ENCODE results near the gene ST6GALNAC5. TPM values are rescaled to one million over a fixed set of nuclear protein-coding genes. Genes with fewer than 3 reads are reported as not detected.

ST6GALNAC5 gene
- total RNA-seq, 1 donor from 2014 or later, result not detected

- DNase-seq (ENCODE audit: low spot score), result no peak
- H3K9me3 Mint-ChIP-seq, result peaks cover 4% of the 10 kb centered on the region
- H3K27me3 Mint-ChIP-seq (ENCODE audit: low read depth), result no peaks in the 10 kb centered on the region
- H3K4me3 Mint-ChIP-seq (ENCODE audit: low read depth), result peak overlapping the region; percentile 14
- intact Hi-C loops (cut with micrococcal nuclease), result no loop called here
- no peaks in the 10 kb centered on the region for H3K36me3 Mint-ChIP-seq (ENCODE audit: low read depth)
- no peak overlapping the region for H3K27ac Mint-ChIP-seq
- H3K4me1 Mint-ChIP-seq (ENCODE audit: low read depth), result peaks cover 4% of the 10 kb centered on the region
Measured at GRCh38 chr1:76843821-76844464, 23.3 kb upstream of the ST6GALNAC5 start.

- Mint-ChIP-seq H3K9me3 (no peaks in the 10 kb centered on the region), H3K4me1 (ENCODE audit: low read depth) (no peaks in the 10 kb centered on the region), H3K27me3 (ENCODE audit: low read depth) (no peaks in the 10 kb centered on the region), H3K4me3 (ENCODE audit: low read depth) (no peak overlapping the region), H3K27ac (no peak overlapping the region), H3K36me3 (ENCODE audit: low read depth) (no peaks in the 10 kb centered on the region)
- DNase-seq (ENCODE audit: low spot score), result no peak
- intact Hi-C loops (cut with micrococcal nuclease), result no loop called here
Measured at GRCh38 chr1:76854255-76854654, 13.0 kb upstream of the ST6GALNAC5 start.

GRCh38 chr1:76856104-76856503 lies 11.2 kb upstream of the ST6GALNAC5 start:
- Mint-ChIP-seq H3K4me1 (ENCODE audit: low read depth) (no peaks in the 10 kb centered on the region), H3K4me3 (ENCODE audit: low read depth) (no peak overlapping the region), H3K27me3 (ENCODE audit: low read depth) (no peaks in the 10 kb centered on the region), H3K36me3 (ENCODE audit: low read depth) (no peaks in the 10 kb centered on the region), H3K27ac (no peak overlapping the region), H3K9me3 (no peaks in the 10 kb centered on the region)
- intact Hi-C loops (cut with micrococcal nuclease), result no loop called here
- DNase-seq (ENCODE audit: low spot score), result no peak

- no peaks in the 10 kb centered on the region for H3K9me3 Mint-ChIP-seq
- H3K4me1 Mint-ChIP-seq (ENCODE audit: low read depth), result no peaks in the 10 kb centered on the region
- intact Hi-C loops (cut with micrococcal nuclease), result no loop called here
- no peak for DNase-seq (ENCODE audit: low spot score)
- H3K27me3 Mint-ChIP-seq (ENCODE audit: low read depth), result no peaks in the 10 kb centered on the region
- H3K4me3 Mint-ChIP-seq (ENCODE audit: low read depth), result no peak overlapping the region
- no peak overlapping the region for H3K27ac Mint-ChIP-seq
- no peaks in the 10 kb centered on the region for H3K36me3 Mint-ChIP-seq (ENCODE audit: low read depth)
Measured at GRCh38 chr1:76857138-76857537, 10.1 kb upstream of the ST6GALNAC5 start.

- no peak for DNase-seq (ENCODE audit: low spot score)
- peaks cover 5% of the 10 kb centered on the region for H3K27me3 Mint-ChIP-seq (ENCODE audit: low read depth)
- H3K4me1 Mint-ChIP-seq (ENCODE audit: low read depth), result no peaks in the 10 kb centered on the region
- H3K27ac Mint-ChIP-seq, result no peak overlapping the region
- no peaks in the 10 kb centered on the region for H3K36me3 Mint-ChIP-seq (ENCODE audit: low read depth)
- intact Hi-C loops (cut with micrococcal nuclease), result no loop called here
- H3K9me3 Mint-ChIP-seq, result no peaks in the 10 kb centered on the region
- H3K4me3 Mint-ChIP-seq (ENCODE audit: low read depth), result no peak overlapping the region
Measured at GRCh38 chr1:76857973-76858372, 9.3 kb upstream of the ST6GALNAC5 start.

GRCh38 chr1:76861149-76861548 lies 6.1 kb upstream of the ST6GALNAC5 start:
- Mint-ChIP-seq H3K9me3 (no peaks in the 10 kb centered on the region), H3K27me3 (ENCODE audit: low read depth) (peaks cover 20% of the 10 kb centered on the region), H3K36me3 (ENCODE audit: low read depth) (no peaks in the 10 kb centered on the region), H3K27ac (no peak overlapping the region), H3K4me1 (ENCODE audit: low read depth) (no peaks in the 10 kb centered on the region), H3K4me3 (ENCODE audit: low read depth) (no peak overlapping the region)
- intact Hi-C loops (cut with micrococcal nuclease), result loop anchor here (10.0 kb wide), 2 partner anchors 706 to 1726 kb away; partner anchors contain the start of gene LHX8
- no peak for DNase-seq (ENCODE audit: low spot score)

GRCh38 chr1:76862447-76862846 lies 4.8 kb upstream of the ST6GALNAC5 start:
- no peak for DNase-seq (ENCODE audit: low spot score)
- H3K27ac Mint-ChIP-seq, result no peak overlapping the region
- no peaks in the 10 kb centered on the region for H3K36me3 Mint-ChIP-seq (ENCODE audit: low read depth)
- H3K9me3 Mint-ChIP-seq, result no peaks in the 10 kb centered on the region
- H3K4me1 Mint-ChIP-seq (ENCODE audit: low read depth), result no peaks in the 10 kb centered on the region
- no peak overlapping the region for H3K4me3 Mint-ChIP-seq (ENCODE audit: low read depth)
- H3K27me3 Mint-ChIP-seq (ENCODE audit: low read depth), result peaks cover 27% of the 10 kb centered on the region
- intact Hi-C loops (cut with micrococcal nuclease), result loop anchor here (10.0 kb wide), 2 partner anchors 708 to 1728 kb away; partner anchors contain the start of gene LHX8

- DNase-seq (ENCODE audit: low spot score), result no peak
- H3K27me3 Mint-ChIP-seq (ENCODE audit: low read depth), result peaks cover 41% of the 10 kb centered on the region
- no peak overlapping the region for H3K27ac Mint-ChIP-seq
- no peak overlapping the region for H3K4me3 Mint-ChIP-seq (ENCODE audit: low read depth)
- H3K9me3 Mint-ChIP-seq, result no peaks in the 10 kb centered on the region
- intact Hi-C loops (cut with micrococcal nuclease), result loop anchor here (10.0 kb wide), 2 partner anchors 710 to 1730 kb away; partner anchors contain the start of gene LHX8
- H3K4me1 Mint-ChIP-seq (ENCODE audit: low read depth), result no peaks in the 10 kb centered on the region
- no peaks in the 10 kb centered on the region for H3K36me3 Mint-ChIP-seq (ENCODE audit: low read depth)
Measured at GRCh38 chr1:76864383-76864782, 2.9 kb upstream of the ST6GALNAC5 start.

GRCh38 chr1:76865696-76866286 lies 1.5 kb upstream of the ST6GALNAC5 start:
- no peak overlapping the region for H3K27ac Mint-ChIP-seq
- H3K27me3 Mint-ChIP-seq (ENCODE audit: low read depth), result peaks cover 55% of the 10 kb centered on the region
- no peaks in the 10 kb centered on the region for H3K4me1 Mint-ChIP-seq (ENCODE audit: low read depth)
- intact Hi-C loops (cut with micrococcal nuclease), result loop anchor here (10.0 kb wide), 2 partner anchors 711 to 1731 kb away; partner anchors contain the start of gene LHX8
- H3K9me3 Mint-ChIP-seq, result no peaks in the 10 kb centered on the region
- no peaks in the 10 kb centered on the region for H3K36me3 Mint-ChIP-seq (ENCODE audit: low read depth)
- H3K4me3 Mint-ChIP-seq (ENCODE audit: low read depth), result no peak overlapping the region
- no peak for DNase-seq (ENCODE audit: low spot score)

GRCh38 chr1:76866566-76866965 lies 714 bp upstream of the ST6GALNAC5 start:
- Mint-ChIP-seq H3K36me3 (ENCODE audit: low read depth) (no peaks in the 10 kb centered on the region), H3K4me3 (ENCODE audit: low read depth) (no peak overlapping the region), H3K27ac (no peak overlapping the region), H3K9me3 (no peaks in the 10 kb centered on the region), H3K4me1 (ENCODE audit: low read depth) (no peaks in the 10 kb centered on the region), H3K27me3 (ENCODE audit: low read depth) (peaks cover 61% of the 10 kb centered on the region)
- intact Hi-C loops (cut with micrococcal nuclease), result loop anchor here (10.0 kb wide), 2 partner anchors 712 to 1732 kb away; partner anchors contain the start of gene LHX8
- DNase-seq (ENCODE audit: low spot score), result no peak

- intact Hi-C loops (cut with micrococcal nuclease), result loop anchor here (10.0 kb wide), 2 partner anchors 714 to 1734 kb away; partner anchors contain the start of gene LHX8
- peak overlapping the region; percentile 60 for H3K4me3 Mint-ChIP-seq (ENCODE audit: low read depth)
- H3K36me3 Mint-ChIP-seq (ENCODE audit: low read depth), result no peaks in the 10 kb centered on the region
- DNase-seq (ENCODE audit: low spot score), result no peak
- H3K27ac Mint-ChIP-seq, result no peak overlapping the region
- no peaks in the 10 kb centered on the region for H3K4me1 Mint-ChIP-seq (ENCODE audit: low read depth)
- peaks cover 66% of the 10 kb centered on the region for H3K27me3 Mint-ChIP-seq (ENCODE audit: low read depth)
- no peaks in the 10 kb centered on the region for H3K9me3 Mint-ChIP-seq
Measured at GRCh38 chr1:76868154-76868882, 1.0 kb downstream of the ST6GALNAC5 start.

GRCh38 chr1:76868916-76869315 lies 1.6 kb downstream of the ST6GALNAC5 start:
- DNase-seq (ENCODE audit: low spot score), result no peak
- Mint-ChIP-seq H3K36me3 (ENCODE audit: low read depth) (no peaks in the 10 kb centered on the region), H3K4me3 (ENCODE audit: low read depth) (no peak overlapping the region), H3K4me1 (ENCODE audit: low read depth) (no peaks in the 10 kb centered on the region), H3K27me3 (ENCODE audit: low read depth) (peaks cover 67% of the 10 kb centered on the region), H3K27ac (no peak overlapping the region), H3K9me3 (no peaks in the 10 kb centered on the region)
- intact Hi-C loops (cut with micrococcal nuclease), result loop anchor here (10.0 kb wide), 2 partner anchors 714 to 1734 kb away; partner anchors contain the start of gene LHX8

- intact Hi-C loops (cut with micrococcal nuclease), result no loop called here
- H3K9me3 Mint-ChIP-seq, result no peaks in the 10 kb centered on the region
- H3K27ac Mint-ChIP-seq, result no peak overlapping the region
Measured at GRCh38 chr1:76870037-76870436, 2.8 kb downstream of the ST6GALNAC5 start.

More at GRCh38 chr1:76870037-76870436, 2.8 kb downstream of the ST6GALNAC5 start:
- Mint-ChIP-seq H3K4me1 (ENCODE audit: low read depth) (no peaks in the 10 kb centered on the region), H3K4me3 (ENCODE audit: low read depth) (no peak overlapping the region), H3K27me3 (ENCODE audit: low read depth) (peaks cover 62% of the 10 kb centered on the region), H3K36me3 (ENCODE audit: low read depth) (no peaks in the 10 kb centered on the region)
- DNase-seq (ENCODE audit: low spot score), result no peak

All from activated T-helper 2 cell treated with anti-CD3 and anti-CD28 coated beads, Interferon-gamma antibody, Interleukin-2, Interleukin-4, amounts not matched to agents 10 μg/mL and 5 μg/mL and 100 μg/mL, durations not matched to agents 14 hours and 24 hours and 36 hours (primary cell).